ENCODE data around the gene RPL32. TPM values are rescaled to one million over a fixed set of nuclear protein-coding genes. Genes with fewer than 3 reads are reported as not detected.

RPL32 gene
- total RNA-seq, 1 donor: 524 TPM

DNA sequence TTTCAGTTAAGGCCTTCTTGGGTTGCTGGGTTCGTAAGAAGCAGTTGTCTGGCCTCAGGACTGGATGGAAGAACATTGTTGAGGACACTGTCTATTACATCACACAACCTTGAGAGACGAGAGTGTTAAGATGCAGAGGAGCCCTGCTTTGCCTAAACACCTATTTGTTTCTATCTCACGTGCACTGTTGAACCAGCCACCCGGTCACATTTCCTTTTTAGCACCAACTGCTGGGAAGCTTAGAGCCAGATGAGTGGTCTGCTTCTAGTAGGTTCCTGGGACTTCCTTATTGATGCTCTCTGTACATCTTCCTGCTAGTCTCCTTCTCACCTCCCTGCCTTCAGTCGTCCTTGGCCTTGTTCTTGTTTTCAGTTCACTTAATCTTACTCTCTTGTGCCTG lies 22.6 kb downstream of the RPL32 start:
- no peak for TF ChIP-seq CTCF (IDR thresholded peaks at IDR 0.05; ENCODE audit: extremely low read depth, low read depth, low read length)

GRCh38 chr3:12818273-12818672 lies 23.1 kb downstream of the RPL32 start:
- Histone ChIP-seq H3K36me3 (ENCODE audit: insufficient read depth, low read length) (no peaks in the 10 kb centered on the region), H2AFZ (ENCODE audit: low read length) (no peak overlapping the region), H3K27ac (ENCODE audit: low read depth, low read length) (no peak overlapping the region), H3K4me1 (ENCODE audit: insufficient read depth, low read length) (no peaks in the 10 kb centered on the region), H3K79me2 (ENCODE audit: insufficient read depth, low read length) (no peaks in the 10 kb centered on the region), H3K4me3 (ENCODE audit: insufficient read depth, low read length) (no peak overlapping the region), H3K4me2 (ENCODE audit: insufficient read depth, low read length) (no peak overlapping the region), H3K27me3 (ENCODE audit: insufficient read depth, low read length) (no peaks in the 10 kb centered on the region), H4K20me1 (ENCODE audit: insufficient read depth, low read length) (no peaks in the 10 kb centered on the region), H3K9me3 (ENCODE audit: low read depth, low read length) (no peaks in the 10 kb centered on the region)
- no peak for DNase-seq (ENCODE audit: insufficient read length, low spot score, missing footprints)
- TF ChIP-seq CTCF (IDR thresholded peaks at IDR 0.05; ENCODE audit: extremely low read depth, low read depth, low read length): no peak

More for the DNA sequence above, 22.6 kb downstream of the RPL32 start:
- H3K27me3 ChIP-seq (ENCODE audit: insufficient read depth, low read length): no peaks in the 10 kb centered on the region
- H3K4me1 ChIP-seq (ENCODE audit: insufficient read depth, low read length): no peaks in the 10 kb centered on the region
- DNase-seq (ENCODE audit: insufficient read length, low spot score, missing footprints): no peak
- H3K4me2 ChIP-seq (ENCODE audit: insufficient read depth, low read length): no peak overlapping the region
- H3K27ac ChIP-seq (ENCODE audit: low read depth, low read length): no peak overlapping the region
- H3K9me3 ChIP-seq (ENCODE audit: low read depth, low read length): no peaks in the 10 kb centered on the region
- no peaks in the 10 kb centered on the region for H4K20me1 ChIP-seq (ENCODE audit: insufficient read depth, low read length)
- no peak overlapping the region for H3K4me3 ChIP-seq (ENCODE audit: insufficient read depth, low read length)
- no peaks in the 10 kb centered on the region for H3K36me3 ChIP-seq (ENCODE audit: insufficient read depth, low read length)
- H3K79me2 ChIP-seq (ENCODE audit: insufficient read depth, low read length): no peaks in the 10 kb centered on the region
- H2AFZ ChIP-seq (ENCODE audit: low read length): no peak overlapping the region

GRCh38 chr3:12817343-12817710 lies 24.0 kb downstream of the RPL32 start:
- Histone ChIP-seq H3K27ac (ENCODE audit: low read depth, low read length) (no peak overlapping the region), H3K4me3 (ENCODE audit: insufficient read depth, low read length) (no peak overlapping the region), H3K36me3 (ENCODE audit: insufficient read depth, low read length) (no peaks in the 10 kb centered on the region), H3K4me2 (ENCODE audit: insufficient read depth, low read length) (no peak overlapping the region), H4K20me1 (ENCODE audit: insufficient read depth, low read length) (no peaks in the 10 kb centered on the region), H3K9me3 (ENCODE audit: low read depth, low read length) (no peaks in the 10 kb centered on the region), H3K27me3 (ENCODE audit: insufficient read depth, low read length) (no peaks in the 10 kb centered on the region), H2AFZ (ENCODE audit: low read length) (no peak overlapping the region), H3K4me1 (ENCODE audit: insufficient read depth, low read length) (no peaks in the 10 kb centered on the region), H3K79me2 (ENCODE audit: insufficient read depth, low read length) (no peaks in the 10 kb centered on the region)
- no peak for DNase-seq (ENCODE audit: insufficient read length, low spot score, missing footprints)
- TF ChIP-seq CTCF (IDR thresholded peaks at IDR 0.05; ENCODE audit: extremely low read depth, low read depth, low read length): no peak

- no peak overlapping the region for H3K4me3 ChIP-seq (ENCODE audit: insufficient read depth, low read length)
- H3K9me3 ChIP-seq (ENCODE audit: low read depth, low read length): no peaks in the 10 kb centered on the region
- TF ChIP-seq CTCF (IDR thresholded peaks at IDR 0.05; ENCODE audit: extremely low read depth, low read depth, low read length): no peak
- no peak overlapping the region for H3K27ac ChIP-seq (ENCODE audit: low read depth, low read length)
- no peak for DNase-seq (ENCODE audit: insufficient read length, low spot score, missing footprints)
- no peak overlapping the region for H2AFZ ChIP-seq (ENCODE audit: low read length)
- H4K20me1 ChIP-seq (ENCODE audit: insufficient read depth, low read length): no peaks in the 10 kb centered on the region
- no peak overlapping the region for H3K4me2 ChIP-seq (ENCODE audit: insufficient read depth, low read length)
- H3K27me3 ChIP-seq (ENCODE audit: insufficient read depth, low read length): no peaks in the 10 kb centered on the region
- H3K36me3 ChIP-seq (ENCODE audit: insufficient read depth, low read length): no peaks in the 10 kb centered on the region
- H3K4me1 ChIP-seq (ENCODE audit: insufficient read depth, low read length): no peaks in the 10 kb centered on the region
- no peaks in the 10 kb centered on the region for H3K79me2 ChIP-seq (ENCODE audit: insufficient read depth, low read length)
These were observed 24.6 kb downstream of the RPL32 start for GRCh38 chr3:12816521-12817342.

All from osteoblast (primary cell).